GM19035 (cell line): Measurements from ENCODE around the gene FAM227B.
"Not testable (repeated sequence)": the region's sequence is repeated elsewhere in the genome, so short reads cannot be mapped to it uniquely, and the experiment has no call there.

Source experiments
- ATAC-seq: cut with Tn5 transposase; IDR thresholded peaks from one replicate; pipeline ENCODE4 v1.9.1; 2021; ENCODE audit not compliant: unreplicated experiment

Gene FAM227B

GRCh38 chr15:49619226-49619625 is 1.4 kb downstream of the FAM227B start:
- no peak for ATAC-seq

DNA sequence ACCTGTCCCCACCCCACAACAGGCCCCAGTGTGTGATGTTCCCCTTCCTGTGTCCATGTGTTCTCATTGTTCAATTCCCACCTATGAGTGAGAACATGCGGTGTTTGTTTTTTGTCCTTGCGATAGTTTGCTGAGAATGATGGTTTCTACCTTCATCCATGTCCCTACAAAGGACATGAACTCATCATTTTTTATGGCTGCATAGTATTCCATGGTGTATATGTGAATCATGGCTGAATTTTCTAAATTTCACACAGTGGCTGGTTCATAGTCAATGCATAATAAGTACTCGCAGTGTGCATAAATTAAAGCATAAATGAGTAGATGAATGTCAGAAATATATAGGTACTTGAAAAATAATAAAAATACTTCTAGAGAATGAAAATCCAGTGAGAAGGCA is 8.4 kb downstream of the FAM227B start:
- not testable (repeated sequence) for ATAC-seq

GRCh38 chr15:49610157-49610918 is 10.3 kb downstream of the FAM227B start:
- no peak for ATAC-seq

GRCh38 chr15:49606594-49606993 is 14.0 kb downstream of the FAM227B start:
- no peak for ATAC-seq

GRCh38 chr15:49605588-49605987 is 15.0 kb downstream of the FAM227B start:
- no peak for ATAC-seq

GRCh38 chr15:49604625-49605409 is 15.8 kb downstream of the FAM227B start:
- no peak for ATAC-seq

- not testable (repeated sequence) for ATAC-seq
Measured at GRCh38 chr15:49592829-49593316, 27.7 kb downstream of the FAM227B start.

DNA sequence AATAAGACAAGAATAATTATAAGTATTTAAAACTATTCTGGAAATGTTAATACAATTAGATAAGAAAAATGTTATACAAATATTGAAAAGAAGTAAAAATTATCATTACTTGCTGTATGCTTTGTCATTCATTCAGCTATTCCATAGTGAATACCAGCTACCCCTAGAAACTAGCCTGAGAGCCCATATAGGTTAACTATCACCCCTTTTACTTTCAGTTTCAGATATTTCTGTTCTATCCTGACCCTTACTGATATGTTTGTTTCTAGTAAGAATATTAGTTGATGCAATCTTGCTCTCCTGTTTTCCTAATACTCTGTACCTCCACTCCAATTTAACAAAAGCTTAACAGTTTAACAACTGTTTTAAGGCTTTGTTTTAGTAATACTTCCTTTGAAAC is 31.6 kb downstream of the FAM227B start:
- no peak for ATAC-seq

DNA sequence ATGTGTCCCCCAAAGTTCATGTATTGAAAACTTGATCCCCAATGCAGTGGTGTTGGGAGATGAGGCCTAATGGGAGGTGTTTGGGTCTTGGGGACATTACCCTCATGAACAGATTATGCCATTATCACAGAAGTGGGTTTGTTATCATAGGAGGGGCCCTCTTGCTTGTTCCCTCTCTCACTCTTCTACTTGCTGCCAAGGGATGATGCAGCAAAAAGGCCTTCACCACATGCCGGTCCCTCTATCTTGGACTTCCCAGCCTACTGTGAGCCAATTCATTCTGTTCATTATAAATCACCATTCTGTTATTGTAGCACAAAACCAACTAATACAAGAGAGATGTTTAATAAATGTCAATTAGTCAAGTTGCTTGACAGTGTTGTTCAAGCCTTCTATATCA is 47.2 kb downstream of the FAM227B start:
- ATAC-seq, result no peak

DNA sequence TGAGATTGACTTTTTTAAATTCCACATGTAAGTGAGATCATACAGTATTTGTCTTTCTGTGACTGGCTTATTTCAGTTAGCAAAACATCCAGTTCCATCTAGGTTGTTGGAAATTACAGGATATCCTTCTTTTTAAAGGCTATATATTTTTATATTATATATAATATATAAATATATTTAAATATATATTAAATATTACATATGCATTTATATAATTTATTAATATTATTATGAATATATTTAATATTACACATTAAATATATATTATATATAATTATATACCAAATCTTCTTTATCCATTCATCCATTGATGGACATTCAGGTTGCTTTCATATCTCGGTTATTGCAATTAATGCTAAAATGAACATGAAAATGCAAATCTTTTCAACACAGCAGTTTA is 49.9 kb downstream of the FAM227B start:
- ATAC-seq, result no peak

GRCh38 chr15:49570174-49570573 is 50.4 kb downstream of the FAM227B start:
- no peak for ATAC-seq

DNA sequence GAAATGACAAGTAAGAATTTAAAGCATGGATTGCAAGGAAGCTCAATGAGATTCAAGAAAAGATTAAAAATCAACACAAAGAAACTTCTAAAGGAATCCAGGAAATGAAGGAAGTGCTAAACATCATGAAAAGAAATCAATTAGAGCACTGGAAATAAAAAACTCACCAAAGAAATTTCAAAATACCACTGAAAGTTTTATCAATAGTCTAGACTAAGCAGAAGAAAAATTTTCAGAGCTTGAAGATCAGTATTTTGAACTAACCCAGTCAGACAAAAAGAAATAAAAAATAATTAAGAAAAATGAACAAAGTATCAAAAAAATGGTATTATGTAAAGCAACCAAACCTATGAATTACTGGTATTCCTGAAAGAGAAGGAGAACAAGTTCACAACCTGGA is 60.6 kb downstream of the FAM227B start:
- ATAC-seq, result no peak

DNA sequence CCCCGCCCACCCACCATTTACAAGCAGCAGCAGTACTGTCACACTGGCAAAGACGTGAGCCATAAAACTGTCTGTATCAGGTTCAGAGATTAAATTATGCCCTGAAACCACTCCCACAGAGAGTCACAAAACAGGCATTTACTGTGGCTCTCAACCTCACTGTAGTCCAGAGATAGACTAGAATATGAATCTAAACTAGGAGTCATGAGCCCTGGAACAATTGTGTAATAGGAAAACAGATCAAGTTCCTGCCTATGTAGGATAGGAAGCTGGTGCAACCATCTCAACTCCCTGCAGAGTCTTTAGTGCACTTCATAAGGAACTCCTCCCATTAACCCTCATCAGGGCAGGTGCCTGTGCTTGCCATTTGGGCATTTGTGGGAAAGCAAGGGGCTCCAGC is 61.7 kb downstream of the FAM227B start:
- ATAC-seq, result no peak

- no peak for ATAC-seq
Measured at GRCh38 chr15:49556437-49556836, 64.2 kb downstream of the FAM227B start.

DNA sequence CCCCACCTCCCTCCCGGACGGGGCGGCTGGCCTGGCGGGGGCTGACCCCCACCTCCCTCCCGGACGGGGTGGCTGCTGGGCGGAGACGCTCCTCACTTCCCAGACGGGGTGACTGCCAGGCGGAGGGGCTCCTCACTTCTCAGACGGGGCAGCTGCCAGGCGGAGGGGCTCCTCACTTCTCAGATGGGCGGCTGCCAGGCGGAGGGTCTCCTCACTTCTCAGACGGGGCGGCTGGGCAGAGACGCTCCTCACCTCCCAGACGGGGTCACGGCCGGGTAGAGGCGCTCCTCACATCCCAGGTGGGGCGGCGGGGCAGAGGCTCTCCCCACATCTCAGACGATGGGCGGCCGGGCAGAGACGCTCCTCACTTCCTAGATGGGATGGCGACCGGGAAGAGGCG is 70.3 kb downstream of the FAM227B start:
- not testable (repeated sequence) for ATAC-seq

DNA sequence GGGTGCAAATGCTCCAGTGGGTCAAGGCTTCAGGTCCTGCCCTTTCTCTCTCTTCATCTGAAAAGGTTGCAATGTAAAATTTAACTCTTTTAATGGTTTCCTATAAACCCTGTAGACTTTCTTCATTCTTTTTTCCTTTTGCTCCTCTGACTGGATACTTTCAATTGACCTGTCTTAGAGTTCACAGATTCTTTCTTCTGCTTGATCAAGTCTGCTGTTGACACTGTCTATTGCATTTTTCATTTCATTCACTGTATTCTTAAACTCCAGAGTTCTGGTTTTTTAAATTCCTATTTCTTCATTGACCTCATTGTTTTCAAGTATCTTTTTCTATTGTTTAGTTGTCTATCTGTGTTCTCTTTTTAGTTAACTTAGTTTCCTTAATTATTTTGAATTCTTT is 82.1 kb downstream of the FAM227B start:
- no peak for ATAC-seq

GRCh38 chr15:49530092-49530491 is 90.5 kb downstream of the FAM227B start:
- ATAC-seq, result no peak

DNA sequence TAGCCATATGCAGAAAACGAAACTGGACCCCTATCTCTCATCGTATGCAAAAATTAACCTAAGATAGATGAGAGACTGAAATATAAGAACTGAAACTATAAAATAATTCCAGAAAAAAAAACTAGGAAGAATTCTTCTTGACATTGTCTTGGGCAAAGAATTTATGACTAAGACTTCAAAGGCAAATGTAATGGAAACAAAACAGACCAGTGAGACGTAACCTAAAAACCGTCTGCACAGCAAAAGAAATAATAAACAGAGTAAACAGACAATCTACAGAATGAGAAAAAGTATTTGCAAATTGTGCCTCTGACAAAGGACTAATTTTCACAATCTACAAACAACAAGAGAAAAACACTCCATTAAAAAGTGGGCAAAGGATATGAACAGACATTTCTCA is 92.3 kb downstream of the FAM227B start:
- no peak for ATAC-seq

- ATAC-seq, result no peak
Measured at GRCh38 chr15:49521802-49522201, 98.8 kb downstream of the FAM227B start.

- not testable (repeated sequence) for ATAC-seq
Measured at GRCh38 chr15:49512739-49513138, 107.9 kb downstream of the FAM227B start.

DNA sequence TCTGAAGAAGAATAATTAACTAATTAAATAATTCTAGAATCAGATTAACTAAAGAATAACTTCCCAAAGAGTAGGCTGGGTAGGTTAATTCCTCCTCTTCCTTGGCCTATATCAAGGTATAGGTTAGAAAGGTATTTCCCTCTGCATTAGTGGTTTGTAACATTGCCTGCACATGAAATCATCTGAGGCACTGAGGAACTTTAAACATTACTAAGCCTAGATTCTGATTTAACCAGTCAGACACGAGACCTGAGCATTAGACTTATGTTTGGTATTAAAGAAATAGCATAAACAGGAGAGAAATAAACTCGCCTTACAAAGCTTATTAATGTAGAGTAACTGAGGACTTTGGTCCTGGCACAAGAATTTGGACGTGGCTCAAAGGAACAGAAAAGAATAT is 113.4 kb downstream of the FAM227B start:
- ATAC-seq, result no peak

GRCh38 chr15:49506341-49506740 is 114.3 kb downstream of the FAM227B start:
- no peak for ATAC-seq
